HG03558 (cell line): ENCODE results near the gene TRIM46.
"Not testable (repeated sequence)": the region's sequence is repeated elsewhere in the genome, so short reads cannot be mapped to it uniquely, and the experiment has no call there.

ENCODE experiments used
- ATAC-seq: cut with Tn5 transposase; IDR thresholded peaks from one replicate; pipeline ENCODE4 v1.9.1; 2021; ENCODE audit warnings: moderate number of reproducible peaks; ENCODE audit not compliant: unreplicated experiment; ENCODE audit errors: extremely low read depth

Gene TRIM46

DNA sequence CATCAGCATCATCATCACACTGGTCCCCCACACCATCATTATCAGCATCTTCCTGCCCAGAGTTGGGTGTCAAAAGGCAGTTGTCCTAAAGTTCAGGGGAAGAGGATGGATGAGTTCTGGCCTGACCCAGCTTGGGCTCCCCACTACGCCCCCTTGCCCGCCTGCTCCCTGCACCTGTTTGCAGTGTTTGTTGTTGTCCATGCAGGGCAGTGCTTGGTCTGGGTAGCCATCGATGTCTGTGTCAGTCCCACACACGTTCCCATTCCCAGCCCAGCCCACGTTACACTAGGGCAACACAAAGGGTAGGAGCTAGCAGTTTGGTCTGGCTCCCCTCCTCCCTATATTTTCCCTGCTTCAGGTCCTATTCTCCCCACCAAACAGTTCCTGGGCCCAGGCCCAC, 27.3 kb downstream of the TRIM46 start:
- no peak for ATAC-seq

DNA sequence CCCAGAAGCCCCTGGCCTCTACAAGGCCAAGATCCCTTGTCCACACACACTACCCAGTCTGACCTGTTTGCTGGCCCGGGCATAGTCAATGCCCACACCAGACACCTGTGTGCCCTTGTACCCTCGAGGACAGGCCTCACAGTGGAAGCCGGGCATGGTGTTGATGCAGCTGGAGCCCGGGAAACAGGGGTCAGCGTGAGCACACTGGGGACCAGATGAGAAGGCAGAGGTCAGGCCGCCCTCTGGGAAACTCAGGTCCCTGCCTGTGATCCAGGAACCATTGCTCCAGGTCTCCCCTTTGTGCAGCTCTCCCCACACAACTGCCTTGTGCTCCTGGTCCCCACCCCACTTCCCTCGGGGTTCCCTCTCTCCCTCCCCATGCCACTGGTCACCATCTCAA, 28.5 kb downstream of the TRIM46 start:
- ATAC-seq: no peak

DNA sequence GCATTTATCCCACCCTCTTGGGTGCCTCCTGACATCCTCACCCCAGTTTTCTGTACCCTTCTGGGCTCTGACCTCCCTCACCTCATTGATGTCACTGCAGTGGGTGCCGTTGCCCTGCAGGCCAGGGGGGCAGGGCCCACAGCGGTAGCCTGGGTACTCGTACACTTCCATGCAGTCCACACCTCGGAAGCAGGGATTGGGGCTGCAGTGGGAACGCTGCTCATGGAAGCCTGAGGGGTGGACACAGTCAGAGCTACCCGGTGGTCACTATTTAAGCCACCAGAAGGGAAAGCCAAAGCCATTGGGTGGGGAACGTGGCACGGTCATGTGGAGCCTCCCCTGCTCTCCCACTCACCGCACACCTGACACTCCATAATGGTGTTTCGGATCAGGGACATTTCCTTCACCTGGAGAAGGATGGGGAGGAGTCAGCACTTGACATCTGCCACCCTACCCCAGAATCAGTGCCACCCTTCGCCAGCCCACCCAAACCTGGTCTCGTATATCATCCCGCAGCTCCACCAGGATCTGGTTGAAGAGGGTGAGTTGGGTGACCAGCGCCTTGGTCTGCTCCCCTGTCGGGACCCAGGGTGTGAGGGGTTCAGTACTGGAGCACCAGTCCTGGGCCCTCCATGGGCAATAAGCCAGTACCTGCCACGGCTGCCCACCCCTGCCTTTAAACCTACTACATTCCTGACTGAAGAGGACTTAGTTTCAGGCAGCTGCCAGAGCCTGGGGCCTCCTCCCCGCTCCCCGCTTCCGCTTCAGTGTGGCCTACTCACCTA, 29.3 kb downstream of the TRIM46 start:
- ATAC-seq: no peak

DNA sequence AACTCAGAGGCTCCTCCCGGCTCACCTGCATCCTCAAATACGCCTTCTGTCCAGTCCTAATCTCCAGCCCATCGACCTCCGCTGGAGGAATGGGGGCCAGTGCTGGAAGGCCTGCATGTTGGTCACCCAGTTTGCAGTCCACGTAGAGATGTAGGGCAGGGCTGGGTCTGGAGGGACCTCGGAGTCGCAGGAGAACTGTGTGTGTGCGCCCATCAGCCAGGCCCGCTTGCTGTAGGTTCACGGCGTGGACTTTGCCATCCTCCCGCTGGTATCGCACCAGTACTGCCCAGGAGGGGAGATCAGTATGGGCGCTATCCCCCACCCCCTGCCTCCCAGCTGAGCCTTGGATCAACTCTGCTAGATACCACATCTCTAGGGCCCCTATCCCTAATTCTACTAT, 31.4 kb downstream of the TRIM46 start:
- no peak for ATAC-seq

DNA sequence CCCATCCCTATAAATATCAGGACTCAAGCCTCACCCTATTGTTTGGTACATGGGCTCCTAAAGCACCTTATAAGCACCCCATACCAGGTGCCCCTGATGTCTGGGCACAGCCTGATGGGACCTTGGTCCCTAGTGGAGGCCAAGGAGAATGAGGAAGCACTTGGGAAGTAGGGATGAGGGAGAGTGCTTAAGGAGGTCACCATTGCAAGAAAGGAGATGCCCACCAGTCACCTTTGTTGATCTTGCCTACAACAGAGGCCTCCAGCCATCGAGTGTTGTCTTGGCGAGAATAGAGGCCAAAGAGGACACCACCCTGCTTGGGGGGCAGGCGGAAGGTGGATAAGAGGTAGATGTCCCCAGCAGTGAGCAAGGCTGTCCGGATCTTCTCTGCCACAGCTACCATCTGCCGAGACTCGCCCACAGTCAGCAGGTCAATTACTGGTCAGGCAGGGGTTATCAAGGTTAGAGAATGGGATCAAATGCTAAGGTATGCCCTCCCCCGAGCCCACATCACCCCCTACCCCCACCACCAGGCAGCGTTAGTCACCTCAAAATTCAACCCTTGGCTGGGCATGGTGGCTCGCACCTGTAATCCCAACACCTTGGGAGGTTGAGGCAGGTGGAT, 32.4 kb downstream of the TRIM46 start:
- no peak for ATAC-seq

GRCh38 chr1:155206891-155207805, 33.5 kb downstream of the TRIM46 start:
- ATAC-seq: no peak

GRCh38 chr1:155207806-155208540, 34.3 kb downstream of the TRIM46 start, which contains the start of gene THBS3:
TSS of gene THBS3 (minus strand) at chr1:155207897. CDS start at chr1:155207876, 21 bp downstream.
- no peak for ATAC-seq

- ATAC-seq: no peak
These were observed 35.1 kb downstream of the TRIM46 start, which contains the start of gene MTX1 for GRCh38 chr1:155208541-155209311. TSS of gene MTX1 (plus strand) at chr1:155208695. CDS start at chr1:155208805, 110 bp downstream.

GRCh38 chr1:155209312-155209721, 35.7 kb downstream of the TRIM46 start:
- no peak for ATAC-seq

DNA sequence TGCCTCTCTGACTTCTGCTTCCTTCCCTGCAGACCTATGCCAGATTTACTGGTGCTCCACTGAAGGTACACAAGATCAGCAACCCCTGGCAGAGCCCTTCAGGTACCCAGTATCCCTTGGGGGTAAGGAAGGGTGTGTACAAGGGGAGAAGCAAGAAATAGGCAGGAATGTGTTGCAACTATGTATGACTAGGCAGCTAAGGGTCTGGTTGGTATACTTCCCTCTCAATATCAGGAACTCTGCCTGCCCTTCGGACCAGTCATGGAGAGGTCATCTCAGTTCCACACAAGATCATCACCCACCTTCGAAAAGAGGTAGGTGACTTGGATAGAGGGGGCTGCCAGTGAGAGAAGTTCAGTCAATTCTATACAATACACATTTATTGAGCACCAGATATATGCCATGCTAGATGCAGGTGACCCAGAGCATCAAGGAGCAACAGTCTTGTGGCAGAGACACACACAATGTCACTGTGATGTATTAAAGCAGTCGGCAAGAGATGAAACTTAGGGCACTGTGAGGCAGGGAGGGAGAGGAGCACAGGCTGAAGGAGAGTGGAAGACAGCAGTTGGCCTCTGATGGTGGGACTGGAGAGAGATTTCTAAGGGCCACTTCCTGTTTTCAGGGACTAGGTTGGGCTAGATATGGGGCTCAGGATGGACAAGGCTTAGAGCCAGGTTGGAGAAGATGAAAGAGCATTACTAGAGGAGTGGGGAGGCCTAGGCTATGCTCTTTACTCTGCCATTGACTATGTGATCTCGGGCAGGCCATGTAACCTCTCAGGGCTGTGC, 36.9 kb downstream of the TRIM46 start:
- no peak for ATAC-seq

GRCh38 chr1:155211381-155212050, 37.9 kb downstream of the TRIM46 start:
- not testable (repeated sequence) for ATAC-seq

DNA sequence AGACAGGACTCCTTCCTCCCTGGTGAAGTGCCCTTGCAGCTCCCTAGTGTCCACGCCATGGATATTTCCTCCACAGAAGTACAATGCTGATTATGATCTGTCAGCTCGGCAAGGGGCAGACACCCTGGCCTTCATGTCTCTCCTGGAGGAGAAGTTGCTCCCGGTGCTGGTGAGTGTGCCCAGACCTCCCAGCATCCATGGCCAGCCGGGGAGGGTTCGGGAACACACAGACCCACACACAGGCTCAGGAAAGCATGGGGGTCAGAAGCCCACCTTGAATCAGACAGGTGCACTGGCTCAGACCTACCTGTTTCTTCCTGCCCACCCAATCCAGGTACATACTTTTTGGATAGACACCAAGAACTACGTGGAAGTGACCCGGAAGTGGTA, 38.4 kb downstream of the TRIM46 start:
- ATAC-seq: not testable (repeated sequence)

DNA sequence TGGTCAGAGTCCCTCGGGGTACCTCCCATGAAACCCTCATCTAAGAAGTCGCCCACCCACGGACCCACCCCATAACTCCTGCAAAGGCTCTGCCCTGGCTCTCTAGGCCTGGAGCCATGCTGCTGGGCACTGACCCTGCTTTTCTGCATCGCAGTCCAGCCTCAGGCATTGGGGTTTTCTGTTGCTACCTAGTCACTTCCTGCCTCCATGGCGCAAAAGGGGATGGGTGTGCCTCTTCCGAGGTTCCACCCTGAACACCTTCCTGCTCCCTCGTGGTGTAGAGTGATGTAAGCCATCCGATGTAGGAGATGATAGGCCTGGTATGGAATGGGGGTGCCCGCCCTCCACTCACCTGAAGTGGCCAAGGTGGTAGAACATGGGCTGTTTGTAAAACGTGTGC, 41.1 kb downstream of the TRIM46 start:
- ATAC-seq: not testable (repeated sequence)

GRCh38 chr1:155218854-155219591, 45.4 kb downstream of the TRIM46 start:
- ATAC-seq: no peak

- ATAC-seq: no peak
These were observed 46.0 kb downstream of the TRIM46 start for GRCh38 chr1:155219592-155220031.

GRCh38 chr1:155220211-155220965, 46.7 kb downstream of the TRIM46 start:
- ATAC-seq: not testable (repeated sequence)
